Panc1 (cell line): Measurements from ENCODE around the gene PTGFR.

Experiments used
- POLR2AphosphoS5 ChIP-seq: IDR thresholded peaks from 2 replicates; pipeline ENCODE4 v1.6.1; 2012; ENCODE audit warnings: mild to moderate bottlenecking, low read depth, low read length, moderate library complexity
- TF ChIP-seq, protein P1 (sequence below): fragments of 450-650 bp; IDR thresholded peaks from 2 replicates; pipeline ENCODE4 v1.5.1; 2017; ENCODE audit warnings: mild to moderate bottlenecking

DNA sequence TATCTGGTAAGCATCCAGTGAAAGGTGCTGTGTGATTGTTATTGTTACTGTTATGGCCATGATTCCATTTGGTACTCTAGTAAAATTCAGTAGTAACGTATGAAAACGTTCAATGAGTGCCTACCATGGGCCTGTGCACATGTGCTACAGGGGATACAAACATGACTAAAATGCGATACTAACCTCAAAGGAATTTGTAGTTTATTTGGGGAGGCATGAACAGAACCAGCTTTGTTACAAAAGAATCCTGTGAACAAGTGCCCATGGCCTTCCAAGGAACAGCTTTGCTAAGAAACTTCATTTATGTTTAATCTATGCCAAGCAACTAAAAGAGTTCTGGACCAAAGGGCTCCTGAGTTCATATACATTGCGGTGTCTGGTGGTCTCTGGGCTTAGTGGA, 28.7 kb downstream of the PTGFR start:
- TF ChIP-seq POLR2AphosphoS5 = no peak
- TF ChIP-seq, protein P1, sequence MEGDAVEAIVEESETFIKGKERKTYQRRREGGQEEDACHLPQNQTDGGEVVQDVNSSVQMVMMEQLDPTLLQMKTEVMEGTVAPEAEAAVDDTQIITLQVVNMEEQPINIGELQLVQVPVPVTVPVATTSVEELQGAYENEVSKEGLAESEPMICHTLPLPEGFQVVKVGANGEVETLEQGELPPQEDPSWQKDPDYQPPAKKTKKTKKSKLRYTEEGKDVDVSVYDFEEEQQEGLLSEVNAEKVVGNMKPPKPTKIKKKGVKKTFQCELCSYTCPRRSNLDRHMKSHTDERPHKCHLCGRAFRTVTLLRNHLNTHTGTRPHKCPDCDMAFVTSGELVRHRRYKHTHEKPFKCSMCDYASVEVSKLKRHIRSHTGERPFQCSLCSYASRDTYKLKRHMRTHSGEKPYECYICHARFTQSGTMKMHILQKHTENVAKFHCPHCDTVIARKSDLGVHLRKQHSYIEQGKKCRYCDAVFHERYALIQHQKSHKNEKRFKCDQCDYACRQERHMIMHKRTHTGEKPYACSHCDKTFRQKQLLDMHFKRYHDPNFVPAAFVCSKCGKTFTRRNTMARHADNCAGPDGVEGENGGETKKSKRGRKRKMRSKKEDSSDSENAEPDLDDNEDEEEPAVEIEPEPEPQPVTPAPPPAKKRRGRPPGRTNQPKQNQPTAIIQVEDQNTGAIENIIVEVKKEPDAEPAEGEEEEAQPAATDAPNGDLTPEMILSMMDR = no peak
